ENCODE measurements around the gene CDC37.

Gene CDC37

DNA sequence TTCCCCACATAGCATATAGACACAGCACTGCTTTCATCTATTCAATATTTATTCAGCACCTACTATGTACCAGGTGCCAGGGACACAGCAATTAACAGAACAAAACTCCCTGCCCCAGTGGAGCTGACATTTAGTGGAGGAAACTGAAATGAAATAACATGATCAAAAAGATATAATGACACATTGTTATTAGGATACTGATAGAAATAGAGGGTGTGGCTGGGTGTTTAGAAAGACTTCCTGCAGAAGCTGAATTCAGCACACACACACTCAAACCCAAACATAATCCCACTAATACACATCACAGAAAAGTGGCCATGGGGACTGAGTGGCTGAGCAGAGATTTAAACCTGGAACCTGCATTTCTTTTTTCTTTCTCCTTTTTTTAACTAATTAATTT is 3.8 kb upstream of the CDC37 start:
- ATAC-seq = no peak
- TF ChIP-seq CSDC2 (CRISPR knock-in tag; IDR thresholded peaks at IDR 0.05) = no peak
- no peak for TF ChIP-seq ZNF70 (CRISPR knock-in tag; IDR thresholded peaks at IDR 0.05)

DNA sequence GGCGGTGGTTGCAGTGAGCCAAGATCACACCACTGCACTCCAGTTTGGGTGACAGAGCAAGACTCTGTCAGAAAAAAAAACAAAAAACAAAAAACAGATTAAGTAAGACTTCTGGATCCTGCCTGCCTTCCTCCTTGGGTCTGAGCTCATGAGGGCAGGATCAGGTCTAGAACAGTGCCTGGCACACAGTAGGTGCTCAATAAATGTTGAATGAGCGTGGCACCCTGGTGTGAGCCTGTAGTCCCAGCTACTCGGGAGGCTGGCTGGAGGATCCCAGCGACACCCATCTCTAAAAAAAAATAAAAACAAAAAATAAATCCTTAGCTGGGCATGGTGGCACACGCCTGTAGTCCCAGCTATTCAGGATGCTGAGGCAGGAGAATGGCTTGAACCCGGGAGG is 2.8 kb upstream of the CDC37 start:
- TF ChIP-seq GLIS3 (CRISPR knock-in tag; IDR thresholded peaks at IDR 0.05) (no peak), SNAI2 (CRISPR knock-in tag; IDR thresholded peaks at IDR 0.05) (no peak), ISL1 (CRISPR knock-in tag; IDR thresholded peaks at IDR 0.05) (no peak), TCF4 (CRISPR knock-in tag; IDR thresholded peaks at IDR 0.05; ENCODE audit: borderline replicate concordance) (no peak)
- TF ChIP-seq, protein P1, sequence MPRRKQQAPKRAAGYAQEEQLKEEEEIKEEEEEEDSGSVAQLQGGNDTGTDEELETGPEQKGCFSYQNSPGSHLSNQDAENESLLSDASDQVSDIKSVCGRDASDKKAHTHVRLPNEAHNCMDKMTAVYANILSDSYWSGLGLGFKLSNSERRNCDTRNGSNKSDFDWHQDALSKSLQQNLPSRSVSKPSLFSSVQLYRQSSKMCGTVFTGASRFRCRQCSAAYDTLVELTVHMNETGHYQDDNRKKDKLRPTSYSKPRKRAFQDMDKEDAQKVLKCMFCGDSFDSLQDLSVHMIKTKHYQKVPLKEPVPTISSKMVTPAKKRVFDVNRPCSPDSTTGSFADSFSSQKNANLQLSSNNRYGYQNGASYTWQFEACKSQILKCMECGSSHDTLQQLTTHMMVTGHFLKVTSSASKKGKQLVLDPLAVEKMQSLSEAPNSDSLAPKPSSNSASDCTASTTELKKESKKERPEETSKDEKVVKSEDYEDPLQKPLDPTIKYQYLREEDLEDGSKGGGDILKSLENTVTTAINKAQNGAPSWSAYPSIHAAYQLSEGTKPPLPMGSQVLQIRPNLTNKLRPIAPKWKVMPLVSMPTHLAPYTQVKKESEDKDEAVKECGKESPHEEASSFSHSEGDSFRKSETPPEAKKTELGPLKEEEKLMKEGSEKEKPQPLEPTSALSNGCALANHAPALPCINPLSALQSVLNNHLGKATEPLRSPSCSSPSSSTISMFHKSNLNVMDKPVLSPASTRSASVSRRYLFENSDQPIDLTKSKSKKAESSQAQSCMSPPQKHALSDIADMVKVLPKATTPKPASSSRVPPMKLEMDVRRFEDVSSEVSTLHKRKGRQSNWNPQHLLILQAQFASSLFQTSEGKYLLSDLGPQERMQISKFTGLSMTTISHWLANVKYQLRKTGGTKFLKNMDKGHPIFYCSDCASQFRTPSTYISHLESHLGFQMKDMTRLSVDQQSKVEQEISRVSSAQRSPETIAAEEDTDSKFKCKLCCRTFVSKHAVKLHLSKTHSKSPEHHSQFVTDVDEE (CRISPR knock-in tag; IDR thresholded peaks at IDR 0.05) = no peak
- TF ChIP-seq, protein P2, sequence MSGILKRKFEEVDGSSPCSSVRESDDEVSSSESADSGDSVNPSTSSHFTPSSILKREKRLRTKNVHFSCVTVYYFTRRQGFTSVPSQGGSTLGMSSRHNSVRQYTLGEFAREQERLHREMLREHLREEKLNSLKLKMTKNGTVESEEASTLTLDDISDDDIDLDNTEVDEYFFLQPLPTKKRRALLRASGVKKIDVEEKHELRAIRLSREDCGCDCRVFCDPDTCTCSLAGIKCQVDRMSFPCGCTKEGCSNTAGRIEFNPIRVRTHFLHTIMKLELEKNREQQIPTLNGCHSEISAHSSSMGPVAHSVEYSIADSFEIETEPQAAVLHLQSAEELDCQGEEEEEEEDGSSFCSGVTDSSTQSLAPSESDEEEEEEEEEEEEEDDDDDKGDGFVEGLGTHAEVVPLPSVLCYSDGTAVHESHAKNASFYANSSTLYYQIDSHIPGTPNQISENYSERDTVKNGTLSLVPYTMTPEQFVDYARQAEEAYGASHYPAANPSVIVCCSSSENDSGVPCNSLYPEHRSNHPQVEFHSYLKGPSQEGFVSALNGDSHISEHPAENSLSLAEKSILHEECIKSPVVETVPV (CRISPR knock-in tag; IDR thresholded peaks at IDR 0.05) = no peak
- TF ChIP-seq, protein P3, sequence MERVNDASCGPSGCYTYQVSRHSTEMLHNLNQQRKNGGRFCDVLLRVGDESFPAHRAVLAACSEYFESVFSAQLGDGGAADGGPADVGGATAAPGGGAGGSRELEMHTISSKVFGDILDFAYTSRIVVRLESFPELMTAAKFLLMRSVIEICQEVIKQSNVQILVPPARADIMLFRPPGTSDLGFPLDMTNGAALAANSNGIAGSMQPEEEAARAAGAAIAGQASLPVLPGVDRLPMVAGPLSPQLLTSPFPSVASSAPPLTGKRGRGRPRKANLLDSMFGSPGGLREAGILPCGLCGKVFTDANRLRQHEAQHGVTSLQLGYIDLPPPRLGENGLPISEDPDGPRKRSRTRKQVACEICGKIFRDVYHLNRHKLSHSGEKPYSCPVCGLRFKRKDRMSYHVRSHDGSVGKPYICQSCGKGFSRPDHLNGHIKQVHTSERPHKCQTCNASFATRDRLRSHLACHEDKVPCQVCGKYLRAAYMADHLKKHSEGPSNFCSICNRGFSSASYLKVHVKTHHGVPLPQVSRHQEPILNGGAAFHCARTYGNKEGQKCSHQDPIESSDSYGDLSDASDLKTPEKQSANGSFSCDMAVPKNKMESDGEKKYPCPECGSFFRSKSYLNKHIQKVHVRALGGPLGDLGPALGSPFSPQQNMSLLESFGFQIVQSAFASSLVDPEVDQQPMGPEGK (CRISPR knock-in tag; IDR thresholded peaks at IDR 0.05; ENCODE audit: borderline replicate concordance) = no peak
- TF ChIP-seq, protein P4, sequence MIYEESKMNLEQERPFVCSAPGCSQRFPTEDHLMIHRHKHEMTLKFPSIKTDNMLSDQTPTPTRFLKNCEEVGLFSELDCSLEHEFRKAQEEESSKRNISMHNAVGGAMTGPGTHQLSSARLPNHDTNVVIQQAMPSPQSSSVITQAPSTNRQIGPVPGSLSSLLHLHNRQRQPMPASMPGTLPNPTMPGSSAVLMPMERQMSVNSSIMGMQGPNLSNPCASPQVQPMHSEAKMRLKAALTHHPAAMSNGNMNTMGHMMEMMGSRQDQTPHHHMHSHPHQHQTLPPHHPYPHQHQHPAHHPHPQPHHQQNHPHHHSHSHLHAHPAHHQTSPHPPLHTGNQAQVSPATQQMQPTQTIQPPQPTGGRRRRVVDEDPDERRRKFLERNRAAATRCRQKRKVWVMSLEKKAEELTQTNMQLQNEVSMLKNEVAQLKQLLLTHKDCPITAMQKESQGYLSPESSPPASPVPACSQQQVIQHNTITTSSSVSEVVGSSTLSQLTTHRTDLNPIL (CRISPR knock-in tag; IDR thresholded peaks at IDR 0.05; ENCODE audit: low read depth) = no peak
- ATAC-seq = no peak

DNA sequence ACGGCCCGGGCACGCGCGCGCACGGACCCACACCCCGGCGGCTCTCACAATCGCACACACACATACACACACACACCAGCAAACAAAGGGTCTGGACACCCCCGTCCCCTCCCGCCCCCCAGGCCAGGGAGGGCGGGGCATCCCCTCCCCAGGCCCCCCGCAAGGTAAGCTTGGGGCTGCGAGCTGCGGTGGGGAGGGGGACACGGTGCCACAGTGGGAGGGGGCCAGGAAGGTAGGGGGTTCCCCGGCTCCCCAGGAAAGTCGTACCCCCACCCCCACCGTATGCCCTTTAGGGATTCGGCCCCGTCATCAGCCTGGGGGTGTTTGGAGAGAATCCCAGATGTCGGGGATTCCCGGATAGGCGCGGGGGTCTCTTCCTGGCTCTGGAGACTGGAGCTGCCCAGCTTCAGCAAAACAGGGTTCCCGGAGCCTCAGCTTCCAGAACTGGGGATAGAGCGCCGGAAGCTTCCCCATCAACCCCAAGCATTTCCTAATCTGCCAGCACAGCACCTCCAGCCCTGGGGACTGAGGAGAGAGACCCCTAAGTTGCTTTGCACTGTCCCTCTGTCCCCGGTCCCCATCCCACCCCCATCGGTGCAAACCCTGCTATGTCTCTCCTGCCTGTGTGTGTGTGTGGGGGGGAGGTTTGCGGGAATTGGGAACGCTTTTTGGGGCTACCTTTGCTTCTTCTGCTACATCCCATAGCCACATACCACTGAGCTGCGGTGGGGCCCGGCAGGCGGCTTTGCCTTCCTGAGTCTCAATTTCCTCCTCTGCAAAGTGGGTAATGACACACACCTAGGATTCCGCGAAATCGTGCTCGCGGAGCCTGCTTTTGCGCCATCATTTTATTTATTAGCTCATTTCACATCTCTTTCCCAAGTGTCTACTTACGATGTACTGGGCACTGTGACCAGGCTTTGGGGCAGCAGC is 1.8 kb upstream of the CDC37 start:
- TF ChIP-seq ARNTL (CRISPR knock-in tag; IDR thresholded peaks at IDR 0.05; ENCODE audit: borderline replicate concordance, low read depth) = no peak
- no peak for TF ChIP-seq BACH2 (CRISPR knock-in tag; IDR thresholded peaks at IDR 0.05; ENCODE audit: borderline replicate concordance)
- no peak for TF ChIP-seq PPARA (CRISPR knock-in tag; IDR thresholded peaks at IDR 0.05; ENCODE audit: borderline replicate concordance)
- TF ChIP-seq ISL1 (CRISPR knock-in tag; IDR thresholded peaks at IDR 0.05) = no peak
- TF ChIP-seq ZNF70 (CRISPR knock-in tag; IDR thresholded peaks at IDR 0.05) = no peak
- no peak for TF ChIP-seq RARB (CRISPR knock-in tag; IDR thresholded peaks at IDR 0.05)
- no peak for TF ChIP-seq CSDC2 (CRISPR knock-in tag; IDR thresholded peaks at IDR 0.05)
- ATAC-seq = no peak

DNA sequence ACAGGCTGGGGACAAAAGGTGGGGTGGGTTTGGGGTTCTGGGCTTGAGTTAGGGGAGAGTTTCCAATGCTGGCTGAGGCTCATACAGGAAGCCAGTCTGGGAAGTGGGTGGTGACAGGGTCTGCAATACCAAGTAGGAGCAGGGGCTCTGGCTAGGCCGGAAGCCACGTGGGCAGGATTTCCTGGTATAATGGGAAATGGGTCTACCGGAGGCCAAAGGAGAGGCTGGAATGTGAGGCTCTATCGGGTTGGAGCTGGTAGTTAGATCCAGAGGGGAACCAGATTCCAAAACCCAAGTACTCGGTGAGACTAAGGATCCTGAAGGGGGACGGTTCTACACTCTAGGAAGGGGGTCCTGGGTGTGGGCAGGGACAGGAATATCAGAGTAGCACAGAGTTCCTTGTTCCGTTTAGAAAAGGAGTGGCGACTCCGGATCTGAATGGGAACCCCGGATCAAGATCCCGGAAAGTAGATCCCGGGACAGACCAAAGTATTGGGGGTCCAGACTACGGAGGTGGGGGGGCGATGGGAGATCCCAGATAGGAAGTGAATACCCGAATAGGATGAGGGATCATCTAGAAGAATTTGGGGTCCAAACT is 802 bp downstream of the CDC37 start:
- no peak for TF ChIP-seq ZNF565 (CRISPR knock-in tag; conservative IDR thresholded peaks at IDR 0.05; ENCODE audit: low read depth)
- TF ChIP-seq, protein P1 (CRISPR knock-in tag; IDR thresholded peaks at IDR 0.05) = no peak
- no peak for TF ChIP-seq ZFP3 (CRISPR knock-in tag; IDR thresholded peaks at IDR 0.05)
- ATAC-seq = no peak
